Bone marrow (tissue), 2 donors: Measurements from ENCODE around the gene ADNP.

Source experiments
- DNase-seq, 2 donors: peaks; one replicate each; lab custom pipeline; 2025; lab: John Stamatoyannopoulos, UW

Gene ADNP

DNA sequence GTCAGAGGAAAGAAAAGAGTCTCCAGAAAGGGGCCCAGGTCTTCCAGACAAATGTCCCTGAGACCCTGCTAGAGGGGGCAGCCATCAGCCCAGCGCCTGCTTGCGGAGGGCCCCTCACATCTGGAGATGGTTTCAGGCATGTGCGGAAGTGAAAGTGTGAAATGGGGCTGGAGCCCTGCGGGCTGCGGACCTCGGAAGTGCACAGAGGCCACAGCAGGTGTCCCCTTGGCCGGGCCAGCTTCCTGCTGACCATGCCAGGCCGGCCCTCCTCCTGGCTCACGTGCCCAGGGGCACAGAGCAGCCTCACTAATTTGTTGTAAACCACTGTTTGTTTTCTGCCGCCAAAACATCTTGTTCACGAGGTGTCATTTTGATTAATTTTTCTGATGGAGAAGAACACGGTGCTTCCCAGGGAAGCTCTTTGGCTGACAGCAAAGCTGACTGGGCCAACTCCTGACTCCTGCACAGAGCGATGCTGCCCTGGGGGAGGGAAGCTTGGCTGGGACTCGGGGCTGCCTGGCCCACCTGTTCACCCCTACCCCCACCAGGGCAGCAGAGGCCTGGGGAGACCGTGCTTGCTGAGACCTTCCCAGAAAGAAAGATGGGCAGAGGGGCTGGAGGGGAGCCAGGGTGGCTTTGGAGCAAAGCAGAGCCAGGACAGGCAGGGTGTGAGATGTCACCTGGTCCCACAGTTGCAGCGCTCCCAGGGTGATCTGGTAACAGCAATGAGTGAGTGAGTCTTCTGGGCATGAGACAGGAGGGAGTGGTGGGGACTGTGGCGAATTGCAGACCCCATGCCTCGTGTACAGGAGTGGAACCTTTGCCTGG, 82.2 kb downstream of the ADNP start:
- no peak for DNase-seq

DNA sequence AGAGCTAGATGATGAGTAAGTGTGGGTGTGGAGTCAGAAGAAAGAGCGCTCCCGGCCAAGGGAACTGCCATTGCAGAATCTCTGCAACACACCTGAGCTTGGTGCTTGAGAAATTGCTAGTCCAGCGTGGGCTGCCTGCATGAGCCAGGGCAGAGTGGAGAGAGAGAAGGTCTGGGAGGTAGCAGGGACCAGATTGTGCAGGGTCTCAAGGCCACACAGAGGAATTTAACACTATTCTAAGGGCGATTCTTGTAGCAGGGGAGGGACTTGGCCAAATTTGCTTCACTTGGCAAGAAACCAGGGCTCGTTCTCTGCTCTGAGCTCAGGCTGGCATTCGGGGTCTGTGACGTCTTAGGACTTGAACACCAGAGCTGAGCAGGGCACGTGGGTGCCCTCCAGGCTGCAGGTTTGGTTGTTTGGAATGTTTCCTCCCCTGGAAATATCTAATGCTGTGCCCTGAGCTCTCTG, 82.9 kb downstream of the ADNP start:
- no peak for DNase-seq

DNA sequence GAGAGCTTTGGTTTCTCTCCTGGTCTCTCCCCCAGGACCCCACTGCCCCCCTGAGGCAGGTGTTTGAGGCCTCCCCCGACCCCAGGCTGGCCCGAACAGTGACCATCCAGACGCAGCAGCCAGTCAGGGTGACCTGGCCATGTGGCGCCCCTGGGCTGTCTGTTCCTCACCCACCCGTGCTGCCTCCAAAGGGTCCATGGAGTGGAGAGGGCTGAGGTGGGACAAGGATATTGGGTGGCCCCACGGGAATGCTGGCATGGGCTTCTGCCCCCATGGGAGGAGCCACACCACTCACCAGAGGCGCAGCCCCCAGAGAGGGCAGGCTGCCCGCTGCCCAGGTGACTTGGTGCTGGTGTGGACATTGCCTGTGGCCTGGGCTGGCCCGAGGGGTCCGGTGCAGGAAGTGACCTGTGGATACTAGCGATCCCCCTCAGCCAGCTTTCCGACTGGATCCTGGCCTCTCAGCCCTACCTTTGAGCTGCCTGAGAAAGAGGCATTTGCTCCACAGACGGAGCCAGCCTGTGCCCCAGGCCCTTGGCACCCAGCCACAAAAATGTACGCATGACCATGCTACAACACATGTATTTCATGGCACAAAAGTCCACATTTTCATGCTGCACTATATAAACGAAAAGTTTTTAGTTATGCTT, 85.5 kb downstream of the ADNP start:
- DNase-seq = no peak

DNA sequence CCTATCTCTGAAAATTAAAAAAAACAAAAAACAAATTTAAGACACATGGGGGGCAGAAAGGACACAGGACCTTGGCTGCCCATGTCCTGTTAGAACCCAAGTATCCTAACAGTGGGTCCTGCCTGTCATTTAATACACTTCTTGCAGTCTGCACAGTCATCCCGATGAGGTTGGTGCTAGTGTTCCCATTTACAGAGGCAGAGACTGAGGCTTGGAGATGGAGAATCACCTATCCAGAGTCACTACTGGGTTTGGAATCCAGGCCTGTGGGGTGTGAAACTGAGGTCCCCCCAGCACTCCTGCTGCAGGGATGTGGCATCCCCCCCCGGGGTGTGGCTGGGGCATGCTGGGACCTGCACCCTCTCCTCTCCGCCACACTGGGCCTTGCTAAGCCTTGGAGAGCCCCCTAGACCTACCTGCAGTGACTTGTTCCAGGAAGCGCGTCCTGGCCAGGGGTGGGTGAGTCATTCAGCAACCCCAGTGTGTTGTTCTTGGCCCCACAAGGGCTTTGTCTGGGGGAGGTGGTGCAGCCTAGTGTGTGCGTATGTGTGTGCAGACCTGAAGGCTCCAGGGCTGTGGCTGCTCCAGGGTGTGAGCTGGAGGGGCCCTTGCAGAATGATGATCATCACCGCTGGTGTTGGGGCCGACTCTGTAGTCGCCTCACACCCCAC, 86.7 kb downstream of the ADNP start:
- no peak for DNase-seq

DNA sequence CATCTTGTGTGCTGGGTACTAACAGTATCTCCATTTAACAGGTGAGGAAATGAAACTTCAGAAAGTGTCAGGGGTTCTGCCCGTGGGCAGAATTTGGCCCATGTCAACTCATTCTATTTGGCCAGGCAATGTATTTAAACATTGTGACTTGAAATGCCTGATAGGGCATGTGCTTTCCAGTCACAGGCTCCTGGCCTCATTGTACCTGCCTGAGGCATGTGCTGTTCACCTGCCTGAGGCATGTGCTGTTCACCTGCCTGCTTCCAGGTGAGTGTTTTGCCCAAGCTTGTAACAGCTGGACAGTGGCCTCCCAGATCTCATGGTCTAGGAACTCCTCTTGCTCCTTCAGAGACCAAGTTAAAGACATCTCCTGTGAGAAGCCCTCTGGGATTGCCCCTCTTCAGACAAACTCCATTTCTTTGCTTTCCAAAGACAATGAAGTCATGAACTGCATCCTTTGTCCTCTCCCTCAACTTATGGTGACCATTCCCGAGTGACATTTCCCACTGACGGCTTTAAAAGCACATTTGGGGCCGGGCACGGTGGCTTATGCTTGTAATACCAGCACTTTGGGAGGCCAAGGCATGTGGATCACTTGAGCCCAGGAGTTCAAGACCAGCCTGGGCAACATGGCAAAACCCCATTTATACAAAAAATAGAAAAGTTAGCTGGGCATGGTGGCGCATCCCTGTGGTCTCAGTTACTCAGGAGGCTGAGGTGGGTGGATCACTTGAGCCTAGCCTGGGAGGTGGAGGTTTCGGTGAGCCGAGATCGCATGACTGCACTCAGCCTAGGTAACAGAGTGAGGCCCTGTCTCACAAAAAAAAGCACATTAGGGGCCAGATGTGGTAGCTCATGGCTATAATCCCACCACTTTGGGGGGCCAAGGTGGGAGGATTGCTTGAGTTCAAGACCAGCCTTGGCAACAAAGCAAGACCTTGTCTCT, 87.6 kb downstream of the ADNP start:
- DNase-seq = no peak

DNA sequence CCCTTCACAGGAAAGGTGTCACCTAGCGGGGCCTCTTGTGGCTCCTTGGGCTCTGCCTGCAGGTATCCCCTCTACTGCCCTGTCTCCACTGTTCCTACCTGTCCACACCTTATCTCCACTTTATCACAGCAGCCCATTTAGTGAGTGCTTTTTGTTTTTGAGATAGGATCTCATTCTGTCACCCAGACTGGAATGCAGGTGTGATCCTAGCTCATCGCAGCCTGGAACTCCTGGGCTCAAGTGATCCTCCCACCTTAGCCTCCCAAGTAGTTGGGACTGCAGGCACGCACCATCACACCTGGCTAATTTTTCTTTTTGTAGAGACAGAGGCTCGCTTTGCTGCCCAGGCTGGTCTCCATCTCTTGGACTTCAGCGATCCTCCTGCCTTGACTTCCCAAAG, 88.4 kb downstream of the ADNP start:
- no peak for DNase-seq
